NCI-H345 treated with DMSO at 0.1 percent for 48 hours (cell line): ENCODE results near the gene STPG3.
A peak's percentile ranks its signal among the peaks of the same experiment; 100 is the strongest.
"Not testable (repeated sequence)": the region's sequence is repeated elsewhere in the genome, so short reads cannot be mapped to it uniquely, and the experiment has no call there.

Experiments used
- DNase-seq: peaks from one replicate; lab custom pipeline; 2025; ENCODE audit not compliant: unreplicated experiment; lab: John Stamatoyannopoulos, UW

The STPG3 gene

DNA sequence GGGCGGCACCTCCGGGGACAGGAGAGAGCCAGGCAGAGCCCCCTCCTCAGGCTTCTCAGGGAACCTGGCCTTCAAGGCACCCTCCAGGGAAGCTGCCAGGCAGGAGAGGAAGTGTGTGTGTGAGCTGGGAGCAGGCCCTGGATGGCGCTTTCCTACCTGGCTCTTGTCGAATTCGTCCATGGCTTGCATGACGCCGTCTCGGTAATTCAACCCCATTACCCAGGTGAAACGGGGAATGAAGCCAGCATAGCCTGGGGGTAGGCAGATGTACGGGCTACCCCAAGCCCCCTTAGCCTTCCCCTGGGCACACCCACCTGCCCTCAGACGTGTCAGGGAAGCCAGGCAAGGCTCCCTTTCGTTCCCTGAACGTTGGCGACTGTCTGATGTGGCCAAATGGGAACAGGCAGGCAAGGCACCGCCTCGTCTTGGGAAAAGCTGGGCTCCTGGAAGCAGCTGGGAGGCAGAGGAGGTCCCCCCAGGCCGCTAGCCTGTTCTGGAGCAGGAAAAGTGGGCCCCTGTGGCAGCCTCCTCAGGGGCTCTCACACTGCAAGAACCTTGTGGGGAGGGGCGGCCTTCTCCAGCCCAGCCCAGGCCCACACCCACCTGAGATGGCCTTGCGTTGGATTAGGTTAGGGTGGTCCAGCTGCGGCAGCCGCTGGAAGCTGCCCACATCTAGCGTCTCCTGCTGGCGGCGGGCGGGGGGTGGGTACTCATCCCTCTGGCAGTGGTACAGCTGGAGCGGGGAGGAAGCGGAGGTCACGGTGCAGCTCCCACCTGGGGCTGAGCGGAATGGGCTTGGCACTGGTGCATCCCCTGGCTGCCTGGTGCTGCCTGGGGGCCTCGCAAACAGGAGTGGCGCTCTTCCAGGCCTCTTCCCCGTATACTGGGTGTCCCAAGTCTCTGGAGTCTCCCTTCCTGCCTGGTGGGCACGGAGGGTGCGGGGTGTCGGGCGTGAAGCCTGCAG lies 6.3 kb upstream of the STPG3 start:
- DNase-seq, result peak; percentile 54

GRCh38 chr9:137245450-137246421 lies 5.3 kb upstream of the STPG3 start:
- DNase-seq, result no peak

GRCh38 chr9:137247135-137247915 lies 3.8 kb upstream of the STPG3 start:
- DNase-seq, result no peak

- DNase-seq, result no peak
These were observed 3.2 kb upstream of the STPG3 start for GRCh38 chr9:137247916-137248175.

DNA sequence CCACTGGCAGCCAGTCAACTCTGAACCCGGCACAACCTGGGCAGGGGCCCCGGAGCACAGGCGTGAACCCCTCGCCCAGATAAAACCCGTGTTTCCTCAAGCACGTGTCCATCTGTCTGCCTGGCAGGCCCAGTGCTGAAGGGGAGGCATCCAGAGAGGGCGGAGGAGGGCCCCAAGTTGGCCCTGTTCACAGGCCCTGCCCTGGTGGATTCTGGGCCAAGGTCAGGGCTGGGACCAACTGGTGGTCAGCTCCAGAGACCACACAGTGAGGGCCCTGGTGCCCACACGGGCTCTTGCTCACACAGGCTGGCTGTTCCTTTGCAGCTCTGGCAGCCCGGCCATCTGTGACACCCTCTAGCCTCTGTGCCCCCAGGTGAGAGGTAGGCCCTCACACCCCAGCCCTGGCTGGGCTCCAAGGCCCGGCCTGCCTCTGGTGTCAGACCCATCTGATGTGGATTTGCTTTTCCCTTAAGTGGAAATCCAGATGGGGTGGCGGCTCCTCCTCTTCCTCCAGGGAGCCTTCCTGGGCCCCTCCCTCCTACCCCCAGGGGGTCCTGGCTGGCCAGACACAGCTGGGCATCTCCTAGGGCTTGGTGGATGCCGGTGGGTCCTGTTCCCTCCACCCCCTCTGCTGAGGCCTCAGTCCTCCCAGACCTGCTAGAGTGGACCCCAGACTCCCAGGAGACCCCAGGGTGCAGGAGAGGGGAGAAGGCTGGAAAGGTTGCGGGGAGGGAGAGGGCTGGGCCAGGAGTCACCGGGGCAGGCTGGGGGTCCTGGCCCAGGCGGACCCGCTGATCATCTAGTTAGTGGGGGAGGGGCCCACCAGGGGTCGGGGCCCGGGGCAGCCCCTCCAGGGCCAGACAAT lies 525 bp upstream of the STPG3 start:
- no peak for DNase-seq

- no peak for DNase-seq
These were observed 593 bp downstream of the STPG3 start for GRCh38 chr9:137251490-137252268.

GRCh38 chr9:137252555-137253506 lies 1.7 kb downstream of the STPG3 start:
- no peak for DNase-seq

DNA sequence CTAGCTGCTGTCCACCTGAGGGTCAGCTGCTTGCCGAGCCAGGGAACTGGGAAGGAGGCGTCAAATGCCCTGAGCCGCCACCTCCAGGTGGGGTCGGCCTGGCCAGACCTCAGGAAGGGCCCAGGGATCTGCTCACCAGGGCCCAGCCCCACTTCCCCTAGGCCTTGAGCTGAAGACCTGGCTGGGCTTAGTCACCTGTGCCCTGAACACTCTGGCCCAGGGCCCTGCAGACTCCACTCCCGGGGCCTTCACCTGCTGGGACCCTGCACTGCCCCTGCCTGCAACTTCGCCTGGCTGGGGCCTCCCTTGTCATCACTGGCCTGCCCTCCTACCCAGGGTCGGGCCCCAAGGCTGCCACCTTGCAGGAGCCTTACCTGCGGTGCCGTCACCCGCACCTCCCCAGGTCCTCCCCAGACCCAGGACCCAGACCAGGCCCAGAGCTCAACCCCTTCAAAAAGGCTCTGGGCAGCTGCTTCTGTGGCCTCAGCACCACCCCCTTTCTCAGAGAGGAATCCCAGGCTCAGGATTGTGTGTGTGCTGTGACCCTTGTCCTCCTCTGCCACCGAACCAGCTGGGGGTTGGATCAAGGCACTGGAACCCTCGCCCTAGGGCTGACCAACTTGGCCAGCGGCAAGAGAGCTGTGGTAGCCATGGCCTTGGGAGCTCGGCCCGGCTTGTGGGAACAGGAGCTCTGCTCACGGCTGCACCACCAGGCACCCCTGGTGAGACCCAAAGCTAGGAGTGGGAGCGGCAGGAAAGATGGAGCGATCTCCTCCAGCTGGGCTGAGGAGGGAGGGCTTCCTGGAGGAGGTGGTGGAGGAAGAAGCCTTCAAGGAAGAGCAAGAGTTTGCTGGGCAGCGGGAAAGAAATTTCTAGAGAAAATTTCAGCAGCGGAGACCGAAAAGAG lies 2.9 kb downstream of the STPG3 start:
- DNase-seq, result no peak

DNA sequence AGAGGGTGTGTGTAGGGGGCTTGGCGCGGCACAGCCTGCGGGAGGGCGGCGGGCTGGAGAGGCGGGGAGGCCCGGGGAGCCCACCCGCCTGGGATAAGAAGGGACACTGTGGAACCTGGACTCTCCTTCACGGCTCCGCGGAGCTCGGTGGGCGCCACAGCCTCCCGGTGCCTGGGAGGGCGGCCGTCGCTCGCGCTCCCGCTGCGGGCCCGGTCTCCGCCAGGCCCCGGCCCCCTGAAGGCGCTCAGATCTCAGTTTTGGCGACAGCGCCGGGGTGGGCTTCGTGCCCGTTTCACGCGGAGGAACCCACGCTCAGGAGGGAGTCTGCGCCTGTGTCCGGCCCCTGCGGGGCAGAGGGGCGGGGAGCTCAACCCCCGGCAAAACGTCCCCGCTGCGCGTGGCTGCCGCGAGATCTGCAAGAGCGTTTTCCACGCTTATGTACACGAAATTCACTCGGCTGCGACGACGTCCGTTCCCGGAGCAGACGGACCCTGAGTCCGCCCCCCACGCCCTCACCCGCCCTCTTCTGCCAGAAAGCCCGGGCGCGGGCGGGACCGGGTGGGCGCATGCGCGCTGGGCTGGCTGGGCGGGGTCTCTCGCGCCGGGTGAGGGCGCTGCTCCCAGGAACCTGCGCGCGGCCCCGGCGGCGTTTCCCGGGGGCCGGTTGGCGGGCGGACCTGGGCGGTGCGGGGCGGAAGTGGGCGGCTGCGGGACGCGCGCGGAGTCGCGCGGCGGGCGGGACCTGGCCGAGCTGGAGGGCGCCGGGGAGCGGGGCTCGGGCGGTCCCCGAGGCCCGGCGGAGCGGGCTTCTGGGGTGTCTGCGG lies 3.8 kb downstream of the STPG3 start, which contains the start of gene NELFB:
Gene NELFB, plus strand, starts transcription at position 704 of the 824 bp plus-strand sequence.
- DNase-seq, result peak; percentile 64

GRCh38 chr9:137255448-137256114 lies 4.5 kb downstream of the STPG3 start:
- no peak for DNase-seq

DNA sequence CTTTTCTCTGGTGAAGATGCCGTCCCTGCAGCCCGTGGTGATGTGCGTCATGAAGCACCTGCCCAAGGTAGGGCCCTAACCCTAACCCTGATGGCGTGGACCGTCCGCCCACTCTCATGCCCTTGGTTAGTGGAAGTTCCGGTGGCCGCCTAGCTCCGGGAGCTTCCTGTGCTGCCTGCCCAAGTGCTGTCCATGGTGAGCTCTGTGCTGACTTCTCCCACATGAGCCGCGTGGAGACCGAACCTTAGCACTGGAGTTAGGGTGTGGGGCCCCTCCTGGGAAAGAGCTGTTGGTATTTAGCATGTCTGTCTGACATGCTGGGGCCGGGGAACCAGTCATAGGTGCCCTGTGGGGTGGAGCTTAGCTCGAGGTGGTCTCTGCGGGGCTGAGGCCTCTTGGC lies 5.3 kb downstream of the STPG3 start:
- DNase-seq, result no peak

DNA sequence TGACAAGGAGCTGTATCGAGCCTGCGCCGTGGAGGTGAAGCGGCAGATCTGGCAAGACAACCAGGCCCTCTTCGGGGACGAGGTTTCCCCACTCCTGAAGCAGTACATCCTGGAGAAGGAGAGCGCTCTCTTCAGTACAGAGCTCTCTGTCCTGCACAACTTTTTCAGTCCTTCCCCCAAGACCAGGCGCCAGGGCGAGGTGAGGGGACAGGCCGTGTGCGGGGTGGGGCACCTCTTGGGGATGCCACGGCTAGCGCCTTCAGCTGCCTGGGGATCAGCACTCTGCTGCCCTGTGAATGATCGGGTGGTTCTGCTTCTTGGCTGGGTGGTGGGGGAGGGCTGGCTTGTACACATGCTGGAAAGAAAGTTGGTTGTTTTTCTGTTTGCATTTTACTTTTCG lies 5.8 kb downstream of the STPG3 start:
- no peak for DNase-seq

GRCh38 chr9:137262173-137262908 lies 11.3 kb downstream of the STPG3 start:
- not testable (repeated sequence) for DNase-seq

DNA sequence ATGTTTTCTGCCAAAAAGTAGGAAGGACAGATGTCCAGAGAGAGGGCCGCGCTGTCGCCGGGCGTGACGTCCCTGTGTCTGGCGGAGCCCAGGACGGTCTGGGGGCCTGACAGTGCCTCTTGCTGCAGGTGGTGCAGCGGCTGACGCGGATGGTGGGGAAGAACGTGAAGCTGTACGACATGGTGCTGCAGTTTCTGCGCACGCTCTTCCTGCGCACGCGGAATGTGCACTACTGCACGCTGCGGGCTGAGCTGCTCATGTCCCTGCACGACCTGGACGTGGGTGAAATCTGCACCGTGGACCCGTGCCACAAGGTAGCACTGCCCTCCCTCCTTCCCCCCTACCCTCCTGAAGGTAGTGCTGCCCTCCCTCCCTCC lies 11.8 kb downstream of the STPG3 start:
- DNase-seq, result no peak

DNA sequence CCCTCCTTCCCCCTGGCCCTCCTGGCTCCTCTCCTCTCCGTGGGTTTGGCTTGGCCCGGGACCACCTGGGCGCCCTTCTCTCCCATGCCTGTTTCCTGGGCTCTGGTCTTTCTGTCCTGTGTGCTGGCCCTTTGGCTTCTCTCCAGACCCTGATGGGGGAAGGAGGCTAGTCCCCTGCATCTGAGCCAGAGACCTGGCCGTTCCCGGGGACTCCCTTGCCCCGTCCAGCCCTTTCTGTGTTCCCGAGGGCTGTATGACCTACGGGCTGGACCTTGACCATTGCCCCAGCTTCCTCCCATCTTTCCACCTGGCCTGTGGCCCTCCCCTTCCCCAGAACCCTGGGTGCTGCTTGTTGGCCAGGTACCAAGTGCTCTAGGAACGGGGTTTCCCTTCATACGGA lies 12.4 kb downstream of the STPG3 start:
- DNase-seq, result no peak
